GM12878 (cell line): ENCODE data around the gene EIF3B.

Source experiments
- ATF7 ChIP-seq: fragments of 450-650 bp; IDR thresholded peaks from 2 replicates; pipeline ENCODE4 v1.6.1; 2016; ENCODE audit warnings: low read depth, mild to moderate bottlenecking
- EP300 ChIP-seq, 2 experiments: fragments of 150-350 bp in 1 of 2; IDR thresholded peaks; 2 replicates each; pipeline ENCODE4 v1.6.1; 2011 to 2012; ENCODE audit warnings: low read depth in 2 of 2, low read length in 2 of 2, borderline replicate concordance in 1 of 2, improper control_type of control experiment in 1 of 2, inconsistent platforms in 1 of 2; ENCODE audit not compliant: control insufficient read depth in 1 of 2
- ESRRA ChIP-seq: IDR thresholded peaks from 2 replicates; pipeline ENCODE4 v1.6.1; 2012; ENCODE audit warnings: mild to moderate bottlenecking, low read length, improper control_type of control experiment
- MTA3 ChIP-seq: IDR thresholded peaks from 2 replicates; pipeline ENCODE4 v1.6.1; 2012; ENCODE audit warnings: low read length, inconsistent platforms, borderline replicate concordance
- MYC ChIP-seq: IDR thresholded peaks from 2 replicates; pipeline ENCODE4 v1.6.1; 2011; ENCODE audit warnings: mild to moderate bottlenecking, low read length, moderate library complexity, inconsistent platforms; ENCODE audit not compliant: insufficient read depth, insufficient replicate concordance, insufficient read length, severe bottlenecking
- RAD21 ChIP-seq: IDR thresholded peaks from 2 replicates; pipeline ENCODE4 v1.6.1; 2011; ENCODE audit warnings: mild to moderate bottlenecking, low read depth, low read length, moderate library complexity; ENCODE audit not compliant: insufficient read depth
- SMAD1 ChIP-seq: fragments of 450-650 bp; IDR thresholded peaks from 2 replicates; pipeline ENCODE4 v1.6.1; 2018; ENCODE audit warnings: mild to moderate bottlenecking, low read depth; ENCODE audit not compliant: partially characterized antibody
- TF ChIP-seq, protein P1 (sequence below): IDR thresholded peaks from 2 replicates; pipeline ENCODE4 v1.6.1; 2012; ENCODE audit warnings: low read depth, low read length, improper control_type of control experiment
- TF ChIP-seq, protein P2 (sequence below): IDR thresholded peaks from 2 replicates; pipeline ENCODE4 v1.6.1; 2011; ENCODE audit warnings: borderline replicate concordance, low read depth, mild to moderate bottlenecking, moderate library complexity, low read length; ENCODE audit not compliant: insufficient read depth, poor library complexity, severe bottlenecking
- TF ChIP-seq, protein P3 (sequence below), 3 experiments: IDR thresholded peaks in 2 of 3; conservative IDR thresholded peaks in 1 of 3; 2 replicates each; pipeline ENCODE4 v1.5.1; 2011; ENCODE audit warnings: low read depth in 3 of 3, low read length in 3 of 3, mild to moderate bottlenecking in 3 of 3, control low read depth in 2 of 3, moderate library complexity in 2 of 3, inconsistent platforms in 1 of 3, mixed read lengths in 1 of 3; ENCODE audit not compliant: control insufficient read depth in 2 of 3, insufficient read depth in 1 of 3; ENCODE audit errors: extremely low read depth in 1 of 3

DNA sequence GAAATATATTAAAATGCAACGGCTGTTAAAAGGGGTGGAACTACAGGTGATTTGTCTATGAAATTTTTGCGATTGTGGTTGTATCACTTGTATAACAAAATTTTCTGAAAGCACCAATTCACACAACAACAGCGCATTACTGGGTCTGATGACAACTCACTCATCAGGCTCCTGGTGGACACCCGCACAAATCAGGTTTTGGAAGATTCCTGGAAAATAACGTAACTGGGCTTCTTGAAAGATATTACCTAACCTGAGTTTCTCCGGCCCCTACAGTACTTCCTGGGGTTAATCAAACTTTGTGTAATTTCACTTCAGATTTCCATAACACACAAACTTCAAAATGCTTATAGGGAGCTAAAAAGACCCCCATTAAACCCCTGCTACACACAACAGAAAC lies 47.9 kb upstream of the EIF3B start:
- TF ChIP-seq MTA3 (no peak), MYC (no peak), ATF7 (no peak), SMAD1 (no peak), ESRRA (no peak), RAD21 (no peak), EP300 (IDR thresholded peaks at IDR 0.05; ENCODE audit: borderline replicate concordance in 1 of 2, control insufficient read depth in 1 of 2, low read depth in 2 of 2, low read length in 2 of 2) (no peak)
- TF ChIP-seq, protein P1, sequence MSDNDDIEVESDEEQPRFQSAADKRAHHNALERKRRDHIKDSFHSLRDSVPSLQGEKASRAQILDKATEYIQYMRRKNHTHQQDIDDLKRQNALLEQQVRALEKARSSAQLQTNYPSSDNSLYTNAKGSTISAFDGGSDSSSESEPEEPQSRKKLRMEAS: no peak
- TF ChIP-seq, protein P2, sequence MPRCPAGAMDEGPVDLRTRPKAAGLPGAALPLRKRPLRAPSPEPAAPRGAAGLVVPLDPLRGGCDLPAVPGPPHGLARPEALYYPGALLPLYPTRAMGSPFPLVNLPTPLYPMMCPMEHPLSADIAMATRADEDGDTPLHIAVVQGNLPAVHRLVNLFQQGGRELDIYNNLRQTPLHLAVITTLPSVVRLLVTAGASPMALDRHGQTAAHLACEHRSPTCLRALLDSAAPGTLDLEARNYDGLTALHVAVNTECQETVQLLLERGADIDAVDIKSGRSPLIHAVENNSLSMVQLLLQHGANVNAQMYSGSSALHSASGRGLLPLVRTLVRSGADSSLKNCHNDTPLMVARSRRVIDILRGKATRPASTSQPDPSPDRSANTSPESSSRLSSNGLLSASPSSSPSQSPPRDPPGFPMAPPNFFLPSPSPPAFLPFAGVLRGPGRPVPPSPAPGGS: no peak
- TF ChIP-seq, protein P3, sequence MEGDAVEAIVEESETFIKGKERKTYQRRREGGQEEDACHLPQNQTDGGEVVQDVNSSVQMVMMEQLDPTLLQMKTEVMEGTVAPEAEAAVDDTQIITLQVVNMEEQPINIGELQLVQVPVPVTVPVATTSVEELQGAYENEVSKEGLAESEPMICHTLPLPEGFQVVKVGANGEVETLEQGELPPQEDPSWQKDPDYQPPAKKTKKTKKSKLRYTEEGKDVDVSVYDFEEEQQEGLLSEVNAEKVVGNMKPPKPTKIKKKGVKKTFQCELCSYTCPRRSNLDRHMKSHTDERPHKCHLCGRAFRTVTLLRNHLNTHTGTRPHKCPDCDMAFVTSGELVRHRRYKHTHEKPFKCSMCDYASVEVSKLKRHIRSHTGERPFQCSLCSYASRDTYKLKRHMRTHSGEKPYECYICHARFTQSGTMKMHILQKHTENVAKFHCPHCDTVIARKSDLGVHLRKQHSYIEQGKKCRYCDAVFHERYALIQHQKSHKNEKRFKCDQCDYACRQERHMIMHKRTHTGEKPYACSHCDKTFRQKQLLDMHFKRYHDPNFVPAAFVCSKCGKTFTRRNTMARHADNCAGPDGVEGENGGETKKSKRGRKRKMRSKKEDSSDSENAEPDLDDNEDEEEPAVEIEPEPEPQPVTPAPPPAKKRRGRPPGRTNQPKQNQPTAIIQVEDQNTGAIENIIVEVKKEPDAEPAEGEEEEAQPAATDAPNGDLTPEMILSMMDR (IDR thresholded peaks at IDR 0.05 in 2 of 3, conservative IDR thresholded peaks at IDR 0.05 in 1 of 3; ENCODE audit: control insufficient read depth in 2 of 3, extremely low read depth in 1 of 3, insufficient read depth in 1 of 3, low read depth in 3 of 3, low read length in 3 of 3): no peak
